GM18508 (cell line): ENCODE results near the gene IPO5.
"Not testable (repeated sequence)": the region's sequence is repeated elsewhere in the genome, so short reads cannot be mapped to it uniquely, and the experiment has no call there.

Experiments used
- ATAC-seq: cut with Tn5 transposase; IDR thresholded peaks from one replicate; pipeline ENCODE4 v1.9.1; 2021; ENCODE audit warnings: moderate number of reproducible peaks; ENCODE audit not compliant: insufficient read depth, unreplicated experiment

Gene IPO5

GRCh38 chr13:97946951-97947588 is 6.4 kb upstream of the IPO5 start:
- ATAC-seq: no peak

- ATAC-seq: no peak
Observed at GRCh38 chr13:97948041-97948440, 5.4 kb upstream of the IPO5 start.

GRCh38 chr13:97949316-97949715 is 4.2 kb upstream of the IPO5 start:
- not testable (repeated sequence) for ATAC-seq

- ATAC-seq: no peak
Observed at GRCh38 chr13:97951376-97951775, 2.1 kb upstream of the IPO5 start.

- not testable (repeated sequence) for ATAC-seq
Observed at GRCh38 chr13:97952831-97953230, 644 bp upstream of the IPO5 start.

GRCh38 chr13:97961340-97961739 is 7.9 kb downstream of the IPO5 start:
- ATAC-seq: no peak

GRCh38 chr13:97962887-97963286 is 9.4 kb downstream of the IPO5 start:
- no peak for ATAC-seq

GRCh38 chr13:97967226-97967625 is 13.8 kb downstream of the IPO5 start:
- ATAC-seq: no peak

GRCh38 chr13:97967948-97968347 is 14.5 kb downstream of the IPO5 start:
- ATAC-seq: no peak

- ATAC-seq: no peak
Observed at GRCh38 chr13:97971519-97971918, 18.0 kb downstream of the IPO5 start.

GRCh38 chr13:97974773-97975172 is 21.3 kb downstream of the IPO5 start:
- no peak for ATAC-seq

- ATAC-seq: peak; percentile 12
Observed at GRCh38 chr13:97975280-97975847, 21.9 kb downstream of the IPO5 start.

GRCh38 chr13:97975848-97976609 is 22.6 kb downstream of the IPO5 start:
- peak; percentile 49 for ATAC-seq

GRCh38 chr13:97976610-97977521 is 23.4 kb downstream of the IPO5 start:
- peak; percentile 33 for ATAC-seq

- ATAC-seq: no peak
Observed at GRCh38 chr13:97977982-97978381, 24.5 kb downstream of the IPO5 start.

- ATAC-seq: no peak
Observed at GRCh38 chr13:97978651-97979050, 25.2 kb downstream of the IPO5 start.

- no peak for ATAC-seq
Observed at GRCh38 chr13:97979051-97979450, 25.6 kb downstream of the IPO5 start.

GRCh38 chr13:97979556-97979955 is 26.1 kb downstream of the IPO5 start:
- no peak for ATAC-seq

GRCh38 chr13:97982286-97982685 is 28.8 kb downstream of the IPO5 start:
- ATAC-seq: no peak

- peak; percentile 61 for ATAC-seq
Observed at GRCh38 chr13:97986835-97987234, 33.4 kb downstream of the IPO5 start.

- no peak for ATAC-seq
Observed at GRCh38 chr13:97999653-98000052, 46.2 kb downstream of the IPO5 start.
